HUES48 (cell line): ENCODE measurements around the gene MYO9A.

Experiments
- H3K27ac ChIP-seq: one replicate; pipeline ENCODE4 v1.7.0; 2013; ENCODE audit warnings: low read depth, low read length, inconsistent platforms
- H3K27me3 ChIP-seq: 2 replicates; pipeline ENCODE4 v1.6.1; 2013; ENCODE audit warnings: mild to moderate bottlenecking, low read length; ENCODE audit not compliant: control insufficient read depth, insufficient read depth
- H3K36me3 ChIP-seq: 2 replicates; pipeline ENCODE4 v1.6.1; 2013; ENCODE audit warnings: low read length; ENCODE audit not compliant: control insufficient read depth, insufficient read depth
- H3K4me1 ChIP-seq: 2 replicates; pipeline ENCODE4 v1.6.1; 2013; ENCODE audit warnings: mild to moderate bottlenecking, low read length; ENCODE audit not compliant: control insufficient read depth, insufficient read depth
- H3K4me3 ChIP-seq: 2 replicates; pipeline ENCODE4 v1.5.1; 2013; ENCODE audit warnings: mild to moderate bottlenecking, low read depth, low read length
- H3K9ac ChIP-seq: 2 replicates; pipeline ENCODE4 v1.6.1; 2013; ENCODE audit warnings: mild to moderate bottlenecking, low read depth, low read length, moderate library complexity
- H3K9me3 ChIP-seq: 2 replicates; pipeline ENCODE4 v1.6.1; 2013; ENCODE audit warnings: low read length; ENCODE audit not compliant: control insufficient read depth, insufficient read depth

Gene MYO9A

DNA sequence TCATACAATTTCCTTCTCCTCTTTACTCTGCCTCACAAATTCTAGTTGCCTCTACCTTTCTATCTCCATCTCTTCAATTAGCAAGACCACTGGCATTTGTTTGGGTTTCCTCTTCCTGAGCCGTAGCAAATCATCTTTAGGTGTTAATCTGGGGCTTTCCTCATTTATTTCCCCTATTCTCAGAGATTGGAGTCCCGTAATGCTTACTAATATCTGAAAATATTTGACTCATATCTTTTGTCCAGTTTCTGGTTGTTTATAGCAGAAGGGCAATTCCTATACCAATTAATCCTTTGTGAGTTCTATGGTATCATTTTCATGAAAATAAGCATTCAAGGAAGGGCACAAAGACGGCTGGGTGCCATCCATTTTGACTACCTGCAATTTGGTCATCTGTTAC, 203.9 kb downstream of the MYO9A start:
- H3K27me3 ChIP-seq: no peaks in the 10 kb centered on the region
- H3K4me1 ChIP-seq: peaks cover 3% of the 10 kb centered on the region; the same call in 1 of the 2 replicates
- H3K9me3 ChIP-seq: no peaks in the 10 kb centered on the region
- H3K36me3 ChIP-seq: no peaks in the 10 kb centered on the region
- no peak overlapping the region for H3K4me3 ChIP-seq
- no peak overlapping the region for H3K9ac ChIP-seq
- no peak overlapping the region for H3K27ac ChIP-seq

- no peaks in the 10 kb centered on the region for H3K27me3 ChIP-seq
- no peaks in the 10 kb centered on the region for H3K9me3 ChIP-seq
- H3K36me3 ChIP-seq: peaks cover 18% of the 10 kb centered on the region; the same call in 1 of the 2 replicates
- no peaks in the 10 kb centered on the region for H3K4me1 ChIP-seq
- no peak overlapping the region for H3K9ac ChIP-seq
- no peak overlapping the region for H3K4me3 ChIP-seq
- H3K27ac ChIP-seq: no peak overlapping the region
Observed at GRCh38 chr15:71899674-71900073, 218.3 kb downstream of the MYO9A start.

DNA sequence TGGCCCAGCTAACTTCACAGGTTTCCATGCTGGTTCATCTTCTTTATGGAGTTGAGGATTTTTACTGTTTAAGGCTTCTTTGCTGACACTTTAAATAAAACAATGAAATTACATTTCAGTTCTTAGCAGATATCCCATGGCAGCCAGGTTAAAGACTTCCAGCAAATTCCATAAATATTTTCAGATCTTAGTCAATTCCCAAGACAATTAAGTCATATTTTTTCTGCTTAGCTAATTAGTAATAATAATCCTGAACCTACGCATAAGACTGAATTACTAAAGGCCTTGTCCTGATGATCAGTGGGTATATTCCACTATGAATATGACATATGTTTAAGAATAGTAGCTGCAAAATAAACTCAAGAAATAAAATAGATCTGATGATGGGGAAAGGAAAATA, 224.3 kb downstream of the MYO9A start:
- Histone ChIP-seq H3K4me1 (no peaks in the 10 kb centered on the region), H3K9ac (no peak overlapping the region), H3K27me3 (no peaks in the 10 kb centered on the region), H3K27ac (no peak overlapping the region), H3K4me3 (no peak overlapping the region), H3K9me3 (no peaks in the 10 kb centered on the region), H3K36me3 (peaks cover 12% of the 10 kb centered on the region; the same call in 1 of the 2 replicates)

- no peak overlapping the region for H3K4me3 ChIP-seq
- H3K27ac ChIP-seq: no peak overlapping the region
- H3K27me3 ChIP-seq: no peaks in the 10 kb centered on the region
- H3K36me3 ChIP-seq: 0 out of 2 replicates have a peak, but pooled peaks cover 6% of the 10 kb centered on the region
- H3K9me3 ChIP-seq: no peaks in the 10 kb centered on the region
- H3K9ac ChIP-seq: no peak overlapping the region
- no peaks in the 10 kb centered on the region for H3K4me1 ChIP-seq
Observed at GRCh38 chr15:71892335-71892734, 225.6 kb downstream of the MYO9A start.

- H3K36me3 ChIP-seq: peaks cover 10% of the 10 kb centered on the region; the same call in 1 of the 2 replicates
- no peak overlapping the region for H3K27ac ChIP-seq
- H3K9me3 ChIP-seq: no peaks in the 10 kb centered on the region
- H3K4me3 ChIP-seq: no peak overlapping the region
- peaks cover 4% of the 10 kb centered on the region; the same call in 1 of the 2 replicates for H3K4me1 ChIP-seq
- H3K27me3 ChIP-seq: no peaks in the 10 kb centered on the region
- H3K9ac ChIP-seq: no peak overlapping the region
Observed at GRCh38 chr15:71891026-71891425, 226.9 kb downstream of the MYO9A start.

DNA sequence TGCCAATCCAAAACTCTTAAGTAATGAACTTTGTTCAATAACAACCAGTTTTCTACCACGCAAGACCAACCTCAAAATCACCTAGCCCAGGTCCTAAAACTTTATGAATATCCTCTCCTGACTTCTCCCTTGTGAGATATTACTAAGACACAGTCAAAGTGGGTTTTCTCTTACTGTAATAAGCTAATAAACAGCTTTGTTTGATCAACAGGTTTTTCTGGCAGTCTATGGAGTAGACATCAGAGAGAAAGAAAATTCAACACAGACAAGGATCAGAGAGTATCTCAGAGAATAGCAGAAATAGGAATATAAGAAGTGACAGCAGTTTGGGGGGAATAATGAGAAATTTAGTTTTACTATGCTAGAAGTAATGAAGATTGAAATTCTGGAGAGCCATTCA, 228.0 kb downstream of the MYO9A start:
- H3K27ac ChIP-seq: no peak overlapping the region
- H3K9me3 ChIP-seq: no peaks in the 10 kb centered on the region
- H3K4me3 ChIP-seq: no peak overlapping the region
- H3K27me3 ChIP-seq: no peaks in the 10 kb centered on the region
- peaks cover 10% of the 10 kb centered on the region; the same call in 1 of the 2 replicates for H3K36me3 ChIP-seq
- no peak overlapping the region for H3K9ac ChIP-seq
- H3K4me1 ChIP-seq: peaks cover 15% of the 10 kb centered on the region

GRCh38 chr15:71889385-71889784, 228.6 kb downstream of the MYO9A start:
- Histone ChIP-seq H3K9me3 (no peaks in the 10 kb centered on the region), H3K9ac (no peak overlapping the region), H3K36me3 (peaks cover 10% of the 10 kb centered on the region; the same call in 1 of the 2 replicates), H3K4me1 (peaks cover 21% of the 10 kb centered on the region), H3K4me3 (no peak overlapping the region), H3K27me3 (no peaks in the 10 kb centered on the region), H3K27ac (no peak overlapping the region)

- no peaks in the 10 kb centered on the region for H3K9me3 ChIP-seq
- no peaks in the 10 kb centered on the region for H3K27me3 ChIP-seq
- H3K4me1 ChIP-seq: peaks cover 26% of the 10 kb centered on the region
- H3K36me3 ChIP-seq: peaks cover 10% of the 10 kb centered on the region; the same call in 1 of the 2 replicates
- H3K9ac ChIP-seq: no peak overlapping the region
- H3K4me3 ChIP-seq: no peak overlapping the region
- H3K27ac ChIP-seq: no peak overlapping the region
Observed at GRCh38 chr15:71888797-71889196, 229.2 kb downstream of the MYO9A start.

DNA sequence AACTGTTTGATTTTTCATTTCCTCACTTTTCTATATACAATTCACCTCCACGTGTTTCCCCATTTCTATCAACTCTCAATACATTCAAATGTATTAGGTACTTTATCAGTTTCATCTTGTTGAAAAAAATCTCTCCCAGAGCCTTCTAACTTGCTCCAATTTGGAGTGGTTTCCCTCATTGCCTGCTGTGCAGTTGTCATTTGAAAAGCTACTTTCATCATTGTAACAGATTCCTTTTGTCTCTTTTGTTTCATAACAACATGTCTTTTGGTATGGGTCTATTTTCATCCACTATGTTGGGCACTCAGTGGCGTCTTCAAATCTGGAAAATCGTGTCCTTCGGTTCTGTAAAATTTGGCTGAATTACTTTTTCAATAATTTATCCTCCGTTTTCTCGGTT, 232.6 kb downstream of the MYO9A start:
- peaks cover 34% of the 10 kb centered on the region for H3K4me1 ChIP-seq
- peaks cover 10% of the 10 kb centered on the region for H3K36me3 ChIP-seq
- H3K27ac ChIP-seq: peak overlapping the region; percentile 1
- H3K9ac ChIP-seq: no peak overlapping the region
- H3K9me3 ChIP-seq: no peaks in the 10 kb centered on the region
- H3K27me3 ChIP-seq: no peaks in the 10 kb centered on the region
- H3K4me3 ChIP-seq: 0 out of 2 replicates have a peak overlapping the region, but pooled peaks have one; percentile 10

GRCh38 chr15:71883447-71883846, 234.5 kb downstream of the MYO9A start:
- H3K27me3 ChIP-seq: no peaks in the 10 kb centered on the region
- no peak overlapping the region for H3K9ac ChIP-seq
- H3K4me3 ChIP-seq: no peak overlapping the region
- H3K27ac ChIP-seq: no peak overlapping the region
- no peaks in the 10 kb centered on the region for H3K9me3 ChIP-seq
- peaks cover 34% of the 10 kb centered on the region for H3K4me1 ChIP-seq
- peaks cover 19% of the 10 kb centered on the region for H3K36me3 ChIP-seq

DNA sequence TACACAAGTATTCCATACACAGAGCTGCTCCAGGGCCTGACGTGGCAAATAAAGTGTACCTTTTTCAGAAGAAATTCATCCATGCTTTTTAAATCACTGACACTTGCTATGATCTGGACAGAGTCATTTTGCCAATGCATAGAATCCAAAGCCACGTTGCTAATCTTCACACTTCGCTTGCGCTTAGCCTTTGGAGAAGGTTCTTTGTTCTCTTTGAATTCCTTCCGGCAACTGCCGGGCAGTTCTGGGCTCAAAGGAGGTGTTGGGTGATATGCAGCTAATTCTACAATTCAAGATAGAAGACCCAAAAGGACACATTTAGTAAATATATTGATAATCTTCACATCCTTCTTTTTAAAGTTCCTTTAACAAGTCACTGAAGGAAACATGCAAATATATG, 237.7 kb downstream of the MYO9A start:
- Histone ChIP-seq H3K27ac (no peak overlapping the region), H3K9me3 (no peaks in the 10 kb centered on the region), H3K4me3 (no peak overlapping the region), H3K4me1 (peaks cover 22% of the 10 kb centered on the region), H3K36me3 (peaks cover 21% of the 10 kb centered on the region; the same call in 1 of the 2 replicates), H3K9ac (no peak overlapping the region), H3K27me3 (no peaks in the 10 kb centered on the region)
